Measurements from ENCODE around the gene CNTLN. TPM values are rescaled to one million over a fixed set of nuclear protein-coding genes. Genes with fewer than 3 reads are reported as not detected.
"Not testable (repeated sequence)": the region's sequence is repeated elsewhere in the genome, so short reads cannot be mapped to it uniquely, and the experiment has no call there.

The CNTLN gene
- total and polyA plus RNA-seq, 9 donors: 8.4 to 24.8 (median 16.2) TPM

- Histone ChIP-seq H3K4me3 (no peak overlapping the region), H3K27ac (no peak overlapping the region), H3K27me3 (no peaks in the 10 kb centered on the region), H3K9me3 (no peaks in the 10 kb centered on the region), H3K36me3 (no peaks in the 10 kb centered on the region), H3K4me1 (ENCODE audit: insufficient read depth) (no peaks in the 10 kb centered on the region)
- TF ChIP-seq POLR2A (IDR thresholded peaks at IDR 0.05) (no peak), EP300 (IDR thresholded peaks at IDR 0.05) (no peak), CTCF (IDR thresholded peaks at IDR 0.05) (no peak)
- intact Hi-C loops (cut with DNase I): no loop called here
- no peak for DNase-seq
Measured at GRCh38 chr9:17269799-17270198, 135.0 kb downstream of the CNTLN start.

GRCh38 chr9:17272536-17272935 lies 137.7 kb downstream of the CNTLN start:
- no peaks in the 10 kb centered on the region for H3K9me3 ChIP-seq
- H3K36me3 ChIP-seq: no peaks in the 10 kb centered on the region
- no peaks in the 10 kb centered on the region for H3K4me1 ChIP-seq (ENCODE audit: insufficient read depth)
- DNase-seq: no peak
- H3K27ac ChIP-seq: no peak overlapping the region
- no peaks in the 10 kb centered on the region for H3K27me3 ChIP-seq
- no peak overlapping the region for H3K4me3 ChIP-seq
- intact Hi-C loops (cut with DNase I): no loop called here
- TF ChIP-seq POLR2A (IDR thresholded peaks at IDR 0.05) (no peak), EP300 (IDR thresholded peaks at IDR 0.05) (no peak), CTCF (IDR thresholded peaks at IDR 0.05) (no peak)

GRCh38 chr9:17280350-17281012 lies 145.6 kb downstream of the CNTLN start:
- no peaks in the 10 kb centered on the region for H3K4me1 ChIP-seq (ENCODE audit: insufficient read depth)
- H3K4me3 ChIP-seq: no peak overlapping the region
- H3K27ac ChIP-seq: no peak overlapping the region
- intact Hi-C loops (cut with DNase I): no loop called here
- no peaks in the 10 kb centered on the region for H3K27me3 ChIP-seq
- no peaks in the 10 kb centered on the region for H3K36me3 ChIP-seq
- no peaks in the 10 kb centered on the region for H3K9me3 ChIP-seq
- no peak for TF ChIP-seq EP300 (IDR thresholded peaks at IDR 0.05)
- no peak for TF ChIP-seq CTCF (IDR thresholded peaks at IDR 0.05)
- TF ChIP-seq POLR2A (IDR thresholded peaks at IDR 0.05): no peak
- 43 to 52% (median 52%) methylated on average over 4 of the region's 4 CpGs for WGBS, 3 donors
- no peak for DNase-seq

- H3K4me1 ChIP-seq (ENCODE audit: insufficient read depth); H3K36me3 ChIP-seq; H3K27ac ChIP-seq; H3K9me3 ChIP-seq; intact Hi-C loops (cut with DNase I); H3K27me3 ChIP-seq; H3K4me3 ChIP-seq; DNase-seq: not testable (repeated sequence)
- 92 to 96% (median 95%) methylated on average over 12 to 18 of the region's 22 CpGs for WGBS, 3 donors
Measured at GRCh38 chr9:17290673-17291072, 155.8 kb downstream of the CNTLN start.

GRCh38 chr9:17291766-17292165 lies 156.9 kb downstream of the CNTLN start:
- intact Hi-C loops (cut with DNase I): no loop called here
- H3K9me3 ChIP-seq: no peaks in the 10 kb centered on the region
- DNase-seq: no peak
- H3K27me3 ChIP-seq: no peaks in the 10 kb centered on the region
- 94 to 97% (median 96%) methylated on average over 2 of the region's 2 CpGs for WGBS, 3 donors
- TF ChIP-seq CTCF (IDR thresholded peaks at IDR 0.05) (no peak), POLR2A (IDR thresholded peaks at IDR 0.05) (no peak), EP300 (IDR thresholded peaks at IDR 0.05) (no peak)
- H3K4me3 ChIP-seq: no peak overlapping the region
- no peak overlapping the region for H3K27ac ChIP-seq
- no peaks in the 10 kb centered on the region for H3K4me1 ChIP-seq (ENCODE audit: insufficient read depth)
- H3K36me3 ChIP-seq: no peaks in the 10 kb centered on the region
